DND-41 (cell line): ENCODE measurements around the gene GCLM.

Experiments used
- ATAC-seq: fragments of 200-7000 bp; cut with Tn5 transposase; 3 replicates; pipeline ENCODE4 v1.9.1; 2021; ENCODE audit warnings: low read depth; ENCODE audit not compliant: insufficient read depth
- DNase-seq: peaks from one replicate; pipeline ENCODE4 v3.0.0-alpha.2; 2020
- H2AFZ ChIP-seq: 2 replicates; pipeline ENCODE4 v1.6.0; 2012; ENCODE audit warnings: low read depth, low read length
- H3K27ac ChIP-seq: 2 replicates; pipeline ENCODE4 v1.5.1; 2012; ENCODE audit warnings: low read length, inconsistent platforms
- H3K27me3 ChIP-seq: fragments of 200-600 bp; sonication (generic); 2 replicates; pipeline ENCODE4 v1.6.0; 2012; ENCODE audit warnings: low read length, mild to moderate bottlenecking, inconsistent platforms; ENCODE audit not compliant: insufficient read depth, poor library complexity
- H3K36me3 ChIP-seq: 2 replicates; pipeline ENCODE4 v1.5.1; 2012; ENCODE audit warnings: low read length, inconsistent platforms; ENCODE audit not compliant: insufficient read depth
- H3K4me1 ChIP-seq: 2 replicates; pipeline ENCODE4 v1.5.1; 2012; ENCODE audit warnings: mild to moderate bottlenecking, low read length; ENCODE audit not compliant: insufficient read depth
- H3K4me2 ChIP-seq: 2 replicates; pipeline ENCODE4 v1.6.0; 2012; ENCODE audit warnings: mild to moderate bottlenecking, moderate library complexity, low read length, inconsistent platforms; ENCODE audit not compliant: insufficient read depth
- H3K4me3 ChIP-seq, 2 experiments: fragments of 200-600 bp in 1 of 2; shearing (Covaris generic) in 1 of 2; 2 replicates each; pipeline ENCODE4 v1.5.1; 2012 to 2016; ENCODE audit warnings: inconsistent platforms in 2 of 2, low read length in 2 of 2, mild to moderate bottlenecking in 2 of 2, low read depth in 1 of 2, moderate library complexity in 1 of 2
- H3K79me2 ChIP-seq: 2 replicates; pipeline ENCODE4 v1.6.0; 2012; ENCODE audit warnings: low read length, inconsistent platforms; ENCODE audit not compliant: insufficient read depth
- H3K9ac ChIP-seq: 2 replicates; pipeline ENCODE4 v1.6.0; 2012; ENCODE audit warnings: low read depth, mild to moderate bottlenecking, inconsistent platforms, low read length, moderate library complexity
- H3K9me3 ChIP-seq: 2 replicates; pipeline ENCODE4 v1.5.1; 2012; ENCODE audit warnings: low read length, moderate library complexity, mild to moderate bottlenecking, inconsistent platforms; ENCODE audit not compliant: insufficient read depth, severe bottlenecking
- H4K20me1 ChIP-seq: 2 replicates; pipeline ENCODE4 v1.6.0; 2012; ENCODE audit warnings: low read length; ENCODE audit not compliant: insufficient read depth
- CTCF ChIP-seq: IDR thresholded peaks from 2 replicates; pipeline ENCODE4 v1.5.1; 2012; ENCODE audit warnings: borderline replicate concordance, low read length, moderate library complexity, mild to moderate bottlenecking; ENCODE audit not compliant: poor library complexity, severe bottlenecking; ENCODE audit errors: extremely low read depth
- EZH2 ChIP-seq: IDR thresholded peaks from 3 replicates; pipeline ENCODE4 v1.6.1; 2012; ENCODE audit warnings: borderline replicate concordance, low read depth, mild to moderate bottlenecking, moderate library complexity, low read length, inconsistent platforms; ENCODE audit not compliant: severe bottlenecking

GCLM gene

GRCh38 chr1:93839753-93840152 lies 69.5 kb downstream of the GCLM start:
- ATAC-seq: no peak
- Histone ChIP-seq H4K20me1 (no peaks in the 10 kb centered on the region), H3K4me3 (no peak overlapping the region), H3K27ac (no peak overlapping the region), H3K4me2 (no peak overlapping the region), H3K36me3 (no peaks in the 10 kb centered on the region; the same call in 1 of the 2 replicates), H3K9me3 (no peaks in the 10 kb centered on the region), H3K27me3 (no peaks in the 10 kb centered on the region), H3K4me1 (peaks cover 11% of the 10 kb centered on the region), H2AFZ (no peak overlapping the region), H3K9ac (no peak overlapping the region), H3K79me2 (no peaks in the 10 kb centered on the region)
- TF ChIP-seq EZH2 (no peak), CTCF (no peak)
- no peak for DNase-seq

GRCh38 chr1:93839307-93839706 lies 69.9 kb downstream of the GCLM start:
- Histone ChIP-seq H2AFZ (no peak overlapping the region), H3K9me3 (no peaks in the 10 kb centered on the region), H3K27ac (no peak overlapping the region), H3K36me3 (no peaks in the 10 kb centered on the region; the same call in 1 of the 2 replicates), H3K27me3 (no peaks in the 10 kb centered on the region), H3K4me2 (no peak overlapping the region), H3K79me2 (no peaks in the 10 kb centered on the region), H3K9ac (no peak overlapping the region), H3K4me3 (no peak overlapping the region), H4K20me1 (no peaks in the 10 kb centered on the region), H3K4me1 (peaks cover 6% of the 10 kb centered on the region)
- no peak for TF ChIP-seq EZH2
- no peak for TF ChIP-seq CTCF
- no peak for DNase-seq
- ATAC-seq: no peak

- Histone ChIP-seq H3K9ac (no peak overlapping the region), H3K4me3 (no peak overlapping the region), H3K79me2 (no peaks in the 10 kb centered on the region), H3K4me1 (no peaks in the 10 kb centered on the region), H2AFZ (no peak overlapping the region), H3K4me2 (no peak overlapping the region), H3K27ac (no peak overlapping the region), H3K27me3 (no peaks in the 10 kb centered on the region), H3K36me3 (no peaks in the 10 kb centered on the region; the same call in 1 of the 2 replicates), H3K9me3 (peaks cover 8% of the 10 kb centered on the region), H4K20me1 (no peaks in the 10 kb centered on the region)
- TF ChIP-seq EZH2 (no peak), CTCF (no peak)
- no peak for DNase-seq
- ATAC-seq: no peak
Measured at GRCh38 chr1:93837961-93838360, 71.3 kb downstream of the GCLM start.
